Smooth muscle cell of the brain vasculature (primary cell): ENCODE results near the gene ZNF516.

ENCODE experiments used
- DNase-seq: peaks from one replicate; pipeline ENCODE4 v3.0.0-alpha.2; 2012; ENCODE audit warnings: low read depth, low spot score

Gene ZNF516

GRCh38 chr18:76399613-76400391 is 95.2 kb downstream of the ZNF516 start:
- DNase-seq = no peak

- DNase-seq = peak; percentile 55
Measured at GRCh38 chr18:76398896-76399612, 96.0 kb downstream of the ZNF516 start.

- no peak for DNase-seq
Measured at GRCh38 chr18:76398295-76398694, 96.7 kb downstream of the ZNF516 start.

- DNase-seq = no peak
Measured at GRCh38 chr18:76397631-76398030, 97.4 kb downstream of the ZNF516 start.

GRCh38 chr18:76396792-76397191 is 98.2 kb downstream of the ZNF516 start:
- DNase-seq = no peak

- DNase-seq = no peak
Measured at GRCh38 chr18:76395609-76396008, 99.4 kb downstream of the ZNF516 start.

- DNase-seq = no peak
Measured at GRCh38 chr18:76394780-76395476, 100.1 kb downstream of the ZNF516 start.

GRCh38 chr18:76392349-76392748 is 102.7 kb downstream of the ZNF516 start:
- no peak for DNase-seq

- DNase-seq = no peak
Measured at GRCh38 chr18:76391746-76392145, 103.3 kb downstream of the ZNF516 start.

- no peak for DNase-seq
Measured at GRCh38 chr18:76391038-76391437, 104.0 kb downstream of the ZNF516 start.

GRCh38 chr18:76390452-76391035 is 104.5 kb downstream of the ZNF516 start:
- DNase-seq = no peak

GRCh38 chr18:76389716-76390115 is 105.3 kb downstream of the ZNF516 start:
- DNase-seq = no peak

- no peak for DNase-seq
Measured at GRCh38 chr18:76388891-76389423, 106.1 kb downstream of the ZNF516 start.

GRCh38 chr18:76388261-76388660 is 106.8 kb downstream of the ZNF516 start:
- no peak for DNase-seq

- DNase-seq = no peak
Measured at GRCh38 chr18:76387608-76388007, 107.4 kb downstream of the ZNF516 start.

GRCh38 chr18:76386886-76387285 is 108.2 kb downstream of the ZNF516 start:
- no peak for DNase-seq

- no peak for DNase-seq
Measured at GRCh38 chr18:76386071-76386470, 109.0 kb downstream of the ZNF516 start.

- DNase-seq = no peak
Measured at GRCh38 chr18:76385681-76385975, 109.4 kb downstream of the ZNF516 start.

GRCh38 chr18:76384861-76385680 is 110.0 kb downstream of the ZNF516 start:
- DNase-seq = no peak

- DNase-seq = no peak
Measured at GRCh38 chr18:76384114-76384790, 110.8 kb downstream of the ZNF516 start.

- DNase-seq = no peak
Measured at GRCh38 chr18:76383636-76384035, 111.4 kb downstream of the ZNF516 start.
